Measurements from ENCODE around the gene XXYLT1.

Gene XXYLT1, protein sequence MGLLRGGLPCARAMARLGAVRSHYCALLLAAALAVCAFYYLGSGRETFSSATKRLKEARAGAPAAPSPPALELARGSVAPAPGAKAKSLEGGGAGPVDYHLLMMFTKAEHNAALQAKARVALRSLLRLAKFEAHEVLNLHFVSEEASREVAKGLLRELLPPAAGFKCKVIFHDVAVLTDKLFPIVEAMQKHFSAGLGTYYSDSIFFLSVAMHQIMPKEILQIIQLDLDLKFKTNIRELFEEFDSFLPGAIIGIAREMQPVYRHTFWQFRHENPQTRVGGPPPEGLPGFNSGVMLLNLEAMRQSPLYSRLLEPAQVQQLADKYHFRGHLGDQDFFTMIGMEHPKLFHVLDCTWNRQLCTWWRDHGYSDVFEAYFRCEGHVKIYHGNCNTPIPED

GRCh38 chr3:195270817-195271409 lies at the start of gene XXYLT1:
Gene XXYLT1, minus strand, starts transcription at chr3:195271159. Its CDS starts 101 bp downstream, at chr3:195271058.
- peak; percentile 89 for ATAC-seq
- no peak for TF ChIP-seq OSR1 (CRISPR knock-in tag; IDR thresholded peaks at IDR 0.05)
- TF ChIP-seq RARB (CRISPR knock-in tag; IDR thresholded peaks at IDR 0.05), result no peak
- no peak for TF ChIP-seq BACH2 (CRISPR knock-in tag; IDR thresholded peaks at IDR 0.05; ENCODE audit: borderline replicate concordance)
- TF ChIP-seq ZFP30 (CRISPR knock-in tag; IDR thresholded peaks at IDR 0.05), result no peak
- TF ChIP-seq, protein P1, sequence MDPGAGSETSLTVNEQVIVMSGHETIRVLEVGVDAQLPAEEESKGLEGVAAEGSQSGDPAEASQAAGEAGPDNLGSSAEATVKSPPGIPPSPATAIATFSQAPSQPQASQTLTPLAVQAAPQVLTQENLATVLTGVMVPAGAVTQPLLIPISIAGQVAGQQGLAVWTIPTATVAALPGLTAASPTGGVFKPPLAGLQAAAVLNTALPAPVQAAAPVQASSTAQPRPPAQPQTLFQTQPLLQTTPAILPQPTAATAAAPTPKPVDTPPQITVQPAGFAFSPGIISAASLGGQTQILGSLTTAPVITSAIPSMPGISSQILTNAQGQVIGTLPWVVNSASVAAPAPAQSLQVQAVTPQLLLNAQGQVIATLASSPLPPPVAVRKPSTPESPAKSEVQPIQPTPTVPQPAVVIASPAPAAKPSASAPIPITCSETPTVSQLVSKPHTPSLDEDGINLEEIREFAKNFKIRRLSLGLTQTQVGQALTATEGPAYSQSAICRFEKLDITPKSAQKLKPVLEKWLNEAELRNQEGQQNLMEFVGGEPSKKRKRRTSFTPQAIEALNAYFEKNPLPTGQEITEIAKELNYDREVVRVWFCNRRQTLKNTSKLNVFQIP (CRISPR knock-in tag; IDR thresholded peaks at IDR 0.05; ENCODE audit: borderline replicate concordance, low read depth), result no peak
- TF ChIP-seq TOX (CRISPR knock-in tag; IDR thresholded peaks at IDR 0.05; ENCODE audit: borderline replicate concordance), result no peak
- TF ChIP-seq TSHZ2 (CRISPR knock-in tag; IDR thresholded peaks at IDR 0.05), result no peak

DNA sequence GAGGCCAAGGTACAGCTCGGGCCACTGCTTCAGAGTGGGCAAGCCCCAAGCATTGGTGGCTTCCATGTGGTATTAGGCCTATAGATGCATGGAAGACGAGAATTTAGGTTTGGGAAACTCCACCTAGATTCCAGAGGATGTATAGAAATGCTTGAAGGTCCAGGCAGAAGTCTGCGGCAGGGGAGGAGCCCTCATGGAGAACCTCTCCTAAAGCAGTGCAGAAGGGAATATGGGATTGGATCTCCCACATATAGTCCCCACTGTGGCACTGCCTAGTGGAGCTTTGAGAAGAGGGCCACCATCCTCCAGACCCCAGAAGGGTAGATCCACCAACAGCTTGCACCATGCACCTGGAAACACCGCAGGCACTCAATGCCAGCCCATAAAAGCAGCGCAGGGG lies 48.1 kb upstream of the XXYLT1 start:
- no peak for TF ChIP-seq ZFP3 (CRISPR knock-in tag; IDR thresholded peaks at IDR 0.05)
- no peak for TF ChIP-seq BACH2 (CRISPR knock-in tag; IDR thresholded peaks at IDR 0.05; ENCODE audit: borderline replicate concordance)
- TF ChIP-seq ARNTL (CRISPR knock-in tag; IDR thresholded peaks at IDR 0.05; ENCODE audit: borderline replicate concordance, low read depth), result no peak
- no peak for TF ChIP-seq PPARA (CRISPR knock-in tag; IDR thresholded peaks at IDR 0.05; ENCODE audit: borderline replicate concordance)
- TF ChIP-seq TSHZ2 (CRISPR knock-in tag; IDR thresholded peaks at IDR 0.05), result no peak
- no peak for TF ChIP-seq CREB5 (CRISPR knock-in tag; IDR thresholded peaks at IDR 0.05; ENCODE audit: low read depth)
- TF ChIP-seq GLIS3 (CRISPR knock-in tag; IDR thresholded peaks at IDR 0.05), result no peak
- no peak for TF ChIP-seq ZNF8 (CRISPR knock-in tag; IDR thresholded peaks at IDR 0.05)
- TF ChIP-seq TCF4 (CRISPR knock-in tag; IDR thresholded peaks at IDR 0.05; ENCODE audit: borderline replicate concordance), result no peak
- TF ChIP-seq ESRRG (CRISPR knock-in tag; IDR thresholded peaks at IDR 0.05), result no peak
- TF ChIP-seq SNAI2 (CRISPR knock-in tag; IDR thresholded peaks at IDR 0.05), result no peak
- TF ChIP-seq, protein P2, sequence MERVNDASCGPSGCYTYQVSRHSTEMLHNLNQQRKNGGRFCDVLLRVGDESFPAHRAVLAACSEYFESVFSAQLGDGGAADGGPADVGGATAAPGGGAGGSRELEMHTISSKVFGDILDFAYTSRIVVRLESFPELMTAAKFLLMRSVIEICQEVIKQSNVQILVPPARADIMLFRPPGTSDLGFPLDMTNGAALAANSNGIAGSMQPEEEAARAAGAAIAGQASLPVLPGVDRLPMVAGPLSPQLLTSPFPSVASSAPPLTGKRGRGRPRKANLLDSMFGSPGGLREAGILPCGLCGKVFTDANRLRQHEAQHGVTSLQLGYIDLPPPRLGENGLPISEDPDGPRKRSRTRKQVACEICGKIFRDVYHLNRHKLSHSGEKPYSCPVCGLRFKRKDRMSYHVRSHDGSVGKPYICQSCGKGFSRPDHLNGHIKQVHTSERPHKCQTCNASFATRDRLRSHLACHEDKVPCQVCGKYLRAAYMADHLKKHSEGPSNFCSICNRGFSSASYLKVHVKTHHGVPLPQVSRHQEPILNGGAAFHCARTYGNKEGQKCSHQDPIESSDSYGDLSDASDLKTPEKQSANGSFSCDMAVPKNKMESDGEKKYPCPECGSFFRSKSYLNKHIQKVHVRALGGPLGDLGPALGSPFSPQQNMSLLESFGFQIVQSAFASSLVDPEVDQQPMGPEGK (CRISPR knock-in tag; IDR thresholded peaks at IDR 0.05; ENCODE audit: borderline replicate concordance), result no peak
- TF ChIP-seq, protein P1 (CRISPR knock-in tag; IDR thresholded peaks at IDR 0.05; ENCODE audit: borderline replicate concordance, low read depth), result no peak
- TF ChIP-seq TOX (CRISPR knock-in tag; IDR thresholded peaks at IDR 0.05; ENCODE audit: borderline replicate concordance), result no peak
- no peak for TF ChIP-seq ZFP30 (CRISPR knock-in tag; IDR thresholded peaks at IDR 0.05)
- no peak for TF ChIP-seq ISL1 (CRISPR knock-in tag; IDR thresholded peaks at IDR 0.05)
- no peak for TF ChIP-seq CSDC2 (CRISPR knock-in tag; IDR thresholded peaks at IDR 0.05)
- no peak for TF ChIP-seq ZNF70 (CRISPR knock-in tag; IDR thresholded peaks at IDR 0.05)
- no peak for TF ChIP-seq OSR1 (CRISPR knock-in tag; IDR thresholded peaks at IDR 0.05)
- TF ChIP-seq RARB (CRISPR knock-in tag; IDR thresholded peaks at IDR 0.05), result no peak
- no peak for ATAC-seq
